Stimulated activated naive B cell treated with anti-CD40 and anti-IgM and Interleukin-4, amounts not matched to agents 10 μg/mL and 1 μg/mL and 100 μg/mL, for 72 hours (primary cell): Measurements from ENCODE around the gene SNPH.

ENCODE experiments used
- ATAC-seq, 2 donors: fragments of 150-1000 bp; cut with Tn5 transposase; replicated peaks; 2 replicates each; pipeline ENCODE4 v1.10.0; 2021; ENCODE audit warnings: moderate library complexity in 1 of 2
- DNase-seq: peaks from one replicate; pipeline ENCODE4 v3.0.0; 2021
- H3K27ac Mint-ChIP-seq: one replicate; pipeline ENCODE4 v1.8.0; 2022; ENCODE audit warnings: mild to moderate bottlenecking, mixed read lengths
- H3K27me3 Mint-ChIP-seq, 2 donors: one replicate each; pipeline ENCODE4 v1.8.0; 2022; ENCODE audit warnings: mixed read lengths in 2 of 2
- H3K36me3 Mint-ChIP-seq, 2 donors: one replicate each; pipeline ENCODE4 v1.8.0; 2022; ENCODE audit warnings: mixed read lengths in 2 of 2, mild to moderate bottlenecking in 1 of 2
- H3K4me1 Mint-ChIP-seq, 2 donors: one replicate each; pipeline ENCODE4 v1.8.0; 2022; ENCODE audit warnings: mixed read lengths in 2 of 2, mild to moderate bottlenecking in 1 of 2
- H3K4me3 Mint-ChIP-seq, 2 donors: one replicate each; pipeline ENCODE4 v1.8.0; 2022; ENCODE audit warnings: mild to moderate bottlenecking in 2 of 2, mixed read lengths in 2 of 2, moderate library complexity in 1 of 2
- H3K9me3 Mint-ChIP-seq, 2 donors: one replicate each; pipeline ENCODE4 v1.8.0; 2022; ENCODE audit warnings: mixed read lengths in 2 of 2, mild to moderate bottlenecking in 1 of 2

Gene SNPH

GRCh38 chr20:1287787-1288569, 21.9 kb downstream of the SNPH start:
- Mint-ChIP-seq H3K27me3 (peaks cover 8 to 15% of the 10 kb centered on the region in 2 donors), H3K4me3 (no peak overlapping the region), H3K4me1 (no peaks in the 10 kb centered on the region), H3K9me3 (no peaks in the 10 kb centered on the region), H3K27ac (no peak overlapping the region), H3K36me3 (no peaks in the 10 kb centered on the region)
- ATAC-seq (no peak), DNase-seq (no peak)

GRCh38 chr20:1291191-1291741, 25.2 kb downstream of the SNPH start:
- Mint-ChIP-seq H3K27me3 (peaks cover 0 to under 1% of the 10 kb centered on the region in 2 donors), H3K4me3 (no peak overlapping the region), H3K36me3 (no peaks in the 10 kb centered on the region), H3K4me1 (no peaks in the 10 kb centered on the region), H3K27ac (no peak overlapping the region), H3K9me3 (no peaks in the 10 kb centered on the region)
- DNase-seq = no peak
- ATAC-seq = no peak

DNA sequence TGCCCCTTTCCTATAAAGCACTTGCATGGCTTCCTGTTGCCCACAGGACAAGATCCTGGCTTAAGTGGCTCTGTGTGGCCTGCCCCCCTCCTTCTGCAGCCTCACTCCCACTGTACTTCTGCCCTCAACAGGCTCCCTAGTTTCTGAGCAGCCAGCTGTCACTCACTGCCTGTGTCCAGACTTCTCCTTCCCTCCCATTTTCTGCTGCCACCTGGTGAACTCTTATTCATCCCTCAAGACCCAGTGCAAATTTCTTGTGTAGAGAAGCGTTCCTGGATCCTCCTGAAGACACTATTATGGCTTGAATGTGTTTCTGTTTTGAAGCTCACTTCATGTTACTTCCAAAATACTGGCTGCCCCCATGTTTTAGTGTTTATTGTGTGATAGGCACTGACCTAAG, 26.5 kb downstream of the SNPH start:
- Mint-ChIP-seq H3K27me3 (no peaks in the 10 kb centered on the region), H3K4me3 (no peak overlapping the region), H3K4me1 (no peaks in the 10 kb centered on the region), H3K9me3 (no peaks in the 10 kb centered on the region), H3K36me3 (no peaks in the 10 kb centered on the region), H3K27ac (no peak overlapping the region)
- no peak for ATAC-seq
- no peak for DNase-seq

GRCh38 chr20:1293641-1294379, 27.7 kb downstream of the SNPH start:
- Mint-ChIP-seq H3K9me3 (no peaks in the 10 kb centered on the region), H3K36me3 (no peaks in the 10 kb centered on the region), H3K4me1 (no peaks in the 10 kb centered on the region), H3K4me3 (no peak overlapping the region), H3K27ac (no peak overlapping the region), H3K27me3 (no peaks in the 10 kb centered on the region)
- ATAC-seq (no peak), DNase-seq (no peak)

GRCh38 chr20:1294497-1294896, 28.4 kb downstream of the SNPH start:
- Mint-ChIP-seq H3K27me3 (no peaks in the 10 kb centered on the region), H3K36me3 (no peaks in the 10 kb centered on the region), H3K4me1 (no peaks in the 10 kb centered on the region), H3K4me3 (no peak overlapping the region), H3K27ac (no peak overlapping the region), H3K9me3 (no peaks in the 10 kb centered on the region)
- ATAC-seq = no peak
- no peak for DNase-seq

- ATAC-seq (no peak), DNase-seq (no peak)
- no peak overlapping the region for H3K4me3 Mint-ChIP-seq
- no peaks in the 10 kb centered on the region for H3K27me3 Mint-ChIP-seq
- no peak overlapping the region for H3K27ac Mint-ChIP-seq
- H3K4me1 Mint-ChIP-seq = no peaks in the 10 kb centered on the region
- H3K36me3 Mint-ChIP-seq = no peaks in the 10 kb centered on the region
- H3K9me3 Mint-ChIP-seq = no peaks in the 10 kb centered on the region
Observed at GRCh38 chr20:1295276-1295930, 29.3 kb downstream of the SNPH start.

DNA sequence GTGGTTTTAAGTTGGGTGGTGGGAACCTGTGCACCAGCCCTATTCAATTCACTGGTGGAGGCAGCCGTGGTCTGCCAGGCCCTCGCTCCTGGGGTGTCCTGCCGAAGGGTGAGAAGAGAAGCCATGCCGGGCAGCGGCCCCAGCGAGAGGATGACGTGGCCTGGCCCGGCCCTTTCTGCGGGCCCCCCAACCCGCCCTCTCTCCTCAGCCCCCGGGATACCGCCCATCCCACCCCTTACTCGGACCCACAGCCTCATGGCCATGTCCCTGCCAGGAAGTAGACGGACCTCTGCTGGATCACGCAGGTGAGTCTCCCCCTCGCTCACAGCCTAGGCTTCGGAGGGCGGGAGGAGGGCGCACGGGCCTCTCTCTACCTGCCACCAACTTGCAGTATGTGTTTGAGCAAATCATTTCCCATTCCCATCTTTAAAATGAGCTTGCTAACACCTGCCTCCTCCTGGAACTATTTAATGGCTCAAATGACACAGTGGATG, 30.1 kb downstream of the SNPH start:
- Mint-ChIP-seq H3K4me1 (peaks cover 3 to 5% of the 10 kb centered on the region in 2 donors), H3K9me3 (no peaks in the 10 kb centered on the region), H3K27ac (no peak overlapping the region), H3K27me3 (peaks cover 0 to 3% of the 10 kb centered on the region in 2 donors), H3K36me3 (peaks cover 0 to 4% of the 10 kb centered on the region in 2 donors), H3K4me3 (no peak overlapping the region)
- DNase-seq (no peak), ATAC-seq (no peak)

DNA sequence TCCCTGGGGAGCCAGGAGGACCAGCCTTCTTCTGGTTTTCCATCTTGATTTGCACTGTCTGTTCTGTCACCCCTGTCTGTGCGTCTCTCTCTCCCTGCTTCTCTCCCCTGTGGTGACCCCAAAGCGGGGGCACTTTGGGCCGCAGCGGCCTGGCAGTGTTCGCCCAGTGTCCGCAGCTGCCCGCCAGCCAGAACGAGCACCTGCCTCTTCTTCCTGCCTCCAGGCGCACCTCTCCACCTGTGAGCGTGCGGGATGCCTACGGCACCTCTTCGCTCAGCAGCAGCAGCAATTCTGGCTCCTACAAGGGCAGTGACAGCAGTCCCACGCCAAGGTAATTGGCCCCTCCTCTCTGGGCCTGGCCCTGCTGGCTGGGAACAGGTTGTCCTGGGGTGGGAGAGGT, 30.8 kb downstream of the SNPH start:
- Mint-ChIP-seq H3K4me1 (peaks cover 4 to 7% of the 10 kb centered on the region in 2 donors), H3K36me3 (peaks cover 0 to 5% of the 10 kb centered on the region in 2 donors), H3K27ac (no peak overlapping the region), H3K27me3 (peaks cover 0 to 4% of the 10 kb centered on the region in 2 donors), H3K4me3 (no peak overlapping the region), H3K9me3 (no peaks in the 10 kb centered on the region)
- ATAC-seq (no peak), DNase-seq (no peak)

- ATAC-seq (no peak), DNase-seq (no peak)
- Mint-ChIP-seq H3K4me3 (no peak overlapping the region), H3K4me1 (peaks cover 4 to 7% of the 10 kb centered on the region in 2 donors), H3K9me3 (no peaks in the 10 kb centered on the region), H3K36me3 (peaks cover 0 to 5% of the 10 kb centered on the region in 2 donors), H3K27me3 (peaks cover 0 to 4% of the 10 kb centered on the region in 2 donors), H3K27ac (no peak overlapping the region)
Observed at GRCh38 chr20:1297486-1297885, 31.4 kb downstream of the SNPH start.

DNA sequence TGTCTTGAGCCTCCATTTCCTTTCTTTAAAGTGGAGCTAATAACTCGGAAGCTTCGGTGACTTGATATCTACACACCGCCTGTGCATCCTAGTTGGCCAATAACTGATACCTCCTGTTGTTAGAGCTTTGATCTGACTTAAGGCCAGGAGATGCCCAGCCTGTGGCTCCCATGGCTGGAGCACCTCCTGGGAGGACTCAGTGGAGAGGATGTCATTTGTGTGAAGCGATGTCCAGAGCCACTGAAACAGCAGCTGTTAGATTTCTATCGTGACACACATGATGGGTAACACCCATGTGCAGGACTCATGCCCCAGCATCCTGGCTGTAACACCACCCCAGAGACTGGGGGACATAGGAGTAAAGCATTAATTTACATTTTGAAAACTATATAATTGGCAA, 32.1 kb downstream of the SNPH start:
- H3K4me3 Mint-ChIP-seq = no peak overlapping the region
- no peak for ATAC-seq
- H3K9me3 Mint-ChIP-seq = no peaks in the 10 kb centered on the region
- H3K27me3 Mint-ChIP-seq = peaks cover 0 to 4% of the 10 kb centered on the region in 2 donors
- no peak for DNase-seq
- H3K4me1 Mint-ChIP-seq = peaks cover 8 to 14% of the 10 kb centered on the region in 2 donors
- no peak overlapping the region for H3K27ac Mint-ChIP-seq
- H3K36me3 Mint-ChIP-seq = peaks cover 0 to 5% of the 10 kb centered on the region in 2 donors

DNA sequence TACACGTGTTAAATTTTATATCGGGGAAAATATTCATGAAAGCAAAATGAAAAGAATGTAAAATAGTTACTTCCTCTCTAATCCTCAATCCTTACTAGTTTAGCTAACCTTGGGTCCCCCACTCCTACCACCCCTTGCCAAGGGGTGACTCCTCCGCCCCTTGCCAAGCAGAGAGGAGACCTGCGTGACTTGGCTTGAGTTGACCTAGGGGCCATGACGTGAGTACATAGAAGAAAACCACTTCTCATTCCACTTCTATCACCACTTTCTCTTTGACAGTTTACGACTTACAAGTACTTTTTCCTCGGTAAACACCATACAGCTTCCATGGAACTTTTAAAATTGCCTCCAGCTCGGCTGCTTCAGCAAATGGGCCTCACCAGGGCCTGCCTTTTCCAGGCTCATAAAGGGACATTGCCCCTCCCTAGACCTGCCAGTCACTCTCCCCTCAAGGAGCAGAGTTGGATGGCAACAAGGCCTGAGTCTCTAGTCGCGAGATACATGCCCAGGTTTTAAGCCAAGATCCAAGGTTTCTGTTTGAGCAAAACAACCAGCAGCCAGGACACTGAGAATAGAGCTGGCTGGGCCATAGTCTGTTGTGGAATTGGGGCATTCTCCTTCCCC, 32.9 kb downstream of the SNPH start:
- peaks cover 0 to 4% of the 10 kb centered on the region in 2 donors for H3K27me3 Mint-ChIP-seq
- peaks cover 8 to 15% of the 10 kb centered on the region in 2 donors for H3K4me1 Mint-ChIP-seq
- H3K27ac Mint-ChIP-seq = no peak overlapping the region
- DNase-seq (no peak), ATAC-seq (no peak)
- H3K9me3 Mint-ChIP-seq = no peaks in the 10 kb centered on the region
- H3K4me3 Mint-ChIP-seq = no peak overlapping the region
- H3K36me3 Mint-ChIP-seq = peaks cover 0 to 5% of the 10 kb centered on the region in 2 donors

GRCh38 chr20:1299522-1299921, 33.4 kb downstream of the SNPH start:
- ATAC-seq (peak; percentile 62 to 76), DNase-seq (no peak)
- Mint-ChIP-seq H3K27ac (no peak overlapping the region), H3K4me3 (no peak overlapping the region), H3K27me3 (peaks cover 0 to 4% of the 10 kb centered on the region in 2 donors), H3K4me1 (peaks cover 8 to 15% of the 10 kb centered on the region in 2 donors), H3K36me3 (peaks cover 0 to 5% of the 10 kb centered on the region in 2 donors), H3K9me3 (no peaks in the 10 kb centered on the region)

DNA sequence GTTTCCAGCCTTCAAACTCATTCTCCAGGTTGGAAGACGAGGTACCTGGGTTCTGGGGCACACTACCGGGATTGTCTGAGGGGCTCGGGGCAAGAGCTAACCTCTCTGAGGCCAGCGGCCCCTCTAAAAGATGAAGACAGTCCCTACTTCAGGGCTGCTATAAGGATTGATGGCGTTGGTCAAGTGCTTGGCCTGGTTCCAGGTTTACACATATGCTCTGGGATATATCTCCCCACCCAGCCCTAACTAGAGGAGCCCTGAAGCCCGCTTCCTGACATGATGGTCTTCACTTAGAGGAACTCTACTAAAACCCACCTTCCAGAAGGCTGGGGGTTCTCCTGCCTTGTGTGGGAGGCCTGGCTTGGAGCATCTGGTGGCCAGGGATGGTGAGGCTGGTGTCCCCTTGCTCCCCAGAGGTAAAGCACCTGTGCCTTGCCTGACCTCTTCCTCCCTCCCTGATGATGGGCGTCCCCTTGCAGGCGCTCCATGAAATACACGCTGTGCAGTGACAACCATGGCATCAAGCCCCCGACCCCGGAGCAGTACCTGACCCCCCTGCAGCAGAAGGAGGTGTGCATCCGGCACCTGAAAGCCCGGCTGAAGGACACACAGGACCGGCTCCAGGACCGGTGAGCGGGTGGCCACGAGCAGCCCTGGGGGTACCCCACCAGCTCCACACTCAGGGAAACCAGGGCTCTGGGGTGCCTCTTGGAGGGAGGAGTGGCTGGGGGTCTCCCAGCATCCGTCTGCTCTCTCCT, 34.2 kb downstream of the SNPH start:
- Mint-ChIP-seq H3K9me3 (no peaks in the 10 kb centered on the region), H3K27ac (no peak overlapping the region), H3K36me3 (peaks cover under 1 to 8% of the 10 kb centered on the region in 2 donors), H3K27me3 (peaks cover 0 to 4% of the 10 kb centered on the region in 2 donors), H3K4me1 (peaks cover 8 to 15% of the 10 kb centered on the region in 2 donors), H3K4me3 (no peak overlapping the region)
- ATAC-seq (no peak), DNase-seq (no peak)
